Activated CD4-positive, alpha-beta T cell treated with anti-CD3 and anti-CD28 coated beads, Interleukin-2, amount 50 U/mL, for 1 hour (primary cell): ENCODE data around the gene CSF2.

ENCODE experiments used
- DNase-seq: peaks from one replicate; pipeline ENCODE4 v3.0.0-alpha.2; 2020

Gene CSF2

DNA sequence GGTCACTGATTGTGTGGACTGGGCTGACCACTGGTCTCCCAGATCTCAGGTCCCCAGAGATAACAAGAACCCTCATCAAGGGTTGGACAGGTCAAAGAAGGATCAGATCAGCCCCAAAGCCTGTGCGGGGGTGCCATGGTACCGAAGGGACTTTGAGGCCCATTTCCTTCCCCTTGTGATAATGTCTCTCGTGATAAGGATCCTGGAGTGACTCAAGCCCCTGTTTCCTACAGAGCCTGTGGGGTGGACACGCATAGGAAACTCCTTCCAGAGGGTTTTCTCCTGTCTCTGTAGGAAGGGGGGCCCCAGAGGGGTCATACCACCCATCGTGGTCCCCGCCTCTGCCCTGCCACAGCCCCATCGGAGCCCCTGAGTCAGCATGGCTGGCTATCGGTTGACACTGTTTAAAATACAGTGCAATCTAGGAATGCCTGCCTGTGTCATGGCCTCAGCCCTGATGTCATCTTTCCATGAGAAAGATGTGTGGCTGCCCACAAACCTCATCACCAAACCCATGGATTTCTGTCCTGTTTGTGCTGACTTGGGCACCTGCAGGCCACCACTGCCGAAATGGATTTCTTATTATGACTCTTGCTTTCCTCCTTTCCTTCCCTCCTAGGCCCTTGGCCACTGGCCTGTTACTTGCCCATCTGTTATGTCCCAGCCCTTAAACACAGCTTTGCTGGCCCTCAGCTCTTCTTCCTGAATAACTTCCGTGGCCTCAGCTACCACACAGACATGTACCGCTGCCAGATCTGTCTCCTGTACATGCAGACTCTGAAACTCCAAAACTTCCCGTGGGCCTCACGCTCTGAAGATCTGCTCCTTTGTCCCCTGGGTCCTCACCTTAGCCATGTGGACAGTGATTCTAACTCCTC, 2.9 kb upstream of the CSF2 start:
- DNase-seq, result no peak

DNA sequence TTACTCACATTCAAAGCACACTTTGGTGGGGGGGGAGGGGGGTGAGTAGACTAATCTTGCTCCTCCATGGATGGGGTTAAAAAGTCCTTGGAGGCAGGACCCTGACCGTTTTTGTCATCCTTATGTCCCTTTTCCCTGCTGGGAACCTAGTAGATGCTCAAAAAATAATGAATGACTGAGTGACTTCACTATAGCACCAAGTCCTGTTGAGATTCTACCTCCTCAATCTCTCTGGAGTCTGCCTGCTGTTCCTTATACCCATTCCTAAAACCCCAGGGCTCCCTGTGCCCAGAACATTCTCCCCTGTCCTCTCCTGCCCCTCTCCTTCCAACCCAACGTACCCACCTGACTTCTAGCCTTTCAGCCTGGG, 2.3 kb upstream of the CSF2 start:
- DNase-seq, result no peak

DNA sequence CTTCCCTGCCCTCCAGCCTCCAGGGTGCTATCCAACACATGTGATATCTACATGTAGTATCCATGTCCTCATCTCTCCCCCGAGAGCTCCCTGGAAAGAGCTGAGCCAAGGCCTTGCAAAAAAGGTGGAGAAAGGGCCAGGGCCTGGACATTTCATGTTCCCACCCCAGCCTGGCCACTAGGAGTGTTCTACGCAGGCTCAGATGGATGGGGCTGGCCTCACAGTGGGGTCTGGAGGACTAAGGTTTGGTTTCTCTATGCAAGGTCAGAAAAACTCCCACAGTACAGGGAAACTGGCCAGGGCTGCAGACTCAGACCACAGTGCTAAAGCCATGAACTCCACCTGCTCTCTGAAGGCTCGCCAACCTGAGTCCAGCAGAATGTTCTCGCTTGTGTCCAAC, 1.5 kb upstream of the CSF2 start:
- DNase-seq, result no peak

DNA sequence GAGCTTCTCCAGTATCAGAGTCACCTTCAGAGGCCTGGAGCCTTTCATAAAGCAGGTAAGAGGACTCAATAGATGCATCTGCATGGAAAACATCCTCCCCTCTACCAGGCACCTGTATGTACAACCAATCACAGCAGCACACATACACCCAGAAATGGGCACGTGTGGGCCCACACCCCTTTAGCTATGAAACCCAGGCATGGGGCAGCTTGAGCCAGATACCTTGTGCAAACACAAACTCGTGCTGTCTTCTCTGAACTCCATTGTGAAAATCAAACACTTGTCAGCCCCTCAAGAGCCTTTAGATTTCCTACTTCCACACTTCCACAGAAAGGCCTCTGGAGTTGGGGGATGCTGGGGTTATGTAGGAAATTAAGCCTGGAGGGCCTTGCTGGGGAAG, 1.1 kb upstream of the CSF2 start:
- DNase-seq, result no peak

DNA sequence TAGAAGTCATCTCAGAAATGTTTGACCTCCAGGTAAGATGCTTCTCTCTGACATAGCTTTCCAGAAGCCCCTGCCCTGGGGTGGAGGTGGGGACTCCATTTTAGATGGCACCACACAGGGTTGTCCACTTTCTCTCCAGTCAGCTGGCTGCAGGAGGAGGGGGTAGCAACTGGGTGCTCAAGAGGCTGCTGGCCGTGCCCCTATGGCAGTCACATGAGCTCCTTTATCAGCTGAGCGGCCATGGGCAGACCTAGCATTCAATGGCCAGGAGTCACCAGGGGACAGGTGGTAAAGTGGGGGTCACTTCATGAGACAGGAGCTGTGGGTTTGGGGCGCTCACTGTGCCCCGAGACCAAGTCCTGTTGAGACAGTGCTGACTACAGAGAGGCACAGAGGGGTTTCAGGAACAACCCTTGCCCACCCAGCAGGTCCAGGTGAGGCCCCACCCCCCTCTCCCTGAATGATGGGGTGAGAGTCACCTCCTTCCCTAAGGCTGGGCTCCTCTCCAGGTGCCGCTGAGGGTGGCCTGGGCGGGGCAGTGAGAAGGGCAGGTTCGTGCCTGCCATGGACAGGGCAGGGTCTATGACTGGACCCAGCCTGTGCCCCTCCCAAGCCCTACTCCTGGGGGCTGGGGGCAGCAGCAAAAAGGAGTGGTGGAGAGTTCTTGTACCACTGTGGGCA, 642 bp downstream of the CSF2 start:
- no peak for DNase-seq

DNA sequence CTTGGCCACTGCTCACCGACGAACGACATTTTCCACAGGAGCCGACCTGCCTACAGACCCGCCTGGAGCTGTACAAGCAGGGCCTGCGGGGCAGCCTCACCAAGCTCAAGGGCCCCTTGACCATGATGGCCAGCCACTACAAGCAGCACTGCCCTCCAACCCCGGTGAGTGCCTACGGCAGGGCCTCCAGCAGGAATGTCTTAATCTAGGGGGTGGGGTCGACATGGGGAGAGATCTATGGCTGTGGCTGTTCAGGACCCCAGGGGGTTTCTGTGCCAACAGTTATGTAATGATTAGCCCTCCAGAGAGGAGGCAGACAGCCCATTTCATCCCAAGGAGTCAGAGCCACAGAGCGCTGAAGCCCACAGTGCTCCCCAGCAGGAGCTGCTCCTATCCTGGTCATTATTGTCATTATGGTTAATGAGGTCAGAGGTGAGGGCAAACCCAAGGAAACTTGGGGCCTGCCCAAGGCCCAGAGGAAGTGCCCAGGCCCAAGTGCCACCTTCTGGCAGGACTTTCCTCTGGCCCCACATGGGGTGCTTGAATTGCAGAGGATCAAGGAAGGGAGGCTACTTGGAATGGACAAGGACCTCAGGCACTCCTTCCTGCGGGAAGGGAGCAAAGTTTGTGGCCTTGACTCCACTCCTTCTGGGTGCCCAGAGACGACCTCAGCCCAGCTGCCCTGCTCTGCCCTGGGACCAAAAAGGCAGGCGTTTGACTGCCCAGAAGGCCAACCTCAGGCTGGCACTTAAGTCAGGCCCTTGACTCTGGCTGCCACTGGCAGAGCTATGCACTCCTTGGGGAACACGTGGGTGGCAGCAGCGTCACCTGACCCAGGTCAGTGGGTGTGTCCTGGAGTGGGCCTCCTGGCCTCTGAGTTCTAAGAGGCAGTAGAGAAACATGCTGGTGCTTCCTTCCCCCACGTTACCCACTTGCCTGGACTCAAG, 1.5 kb downstream of the CSF2 start:
- no peak for DNase-seq

DNA sequence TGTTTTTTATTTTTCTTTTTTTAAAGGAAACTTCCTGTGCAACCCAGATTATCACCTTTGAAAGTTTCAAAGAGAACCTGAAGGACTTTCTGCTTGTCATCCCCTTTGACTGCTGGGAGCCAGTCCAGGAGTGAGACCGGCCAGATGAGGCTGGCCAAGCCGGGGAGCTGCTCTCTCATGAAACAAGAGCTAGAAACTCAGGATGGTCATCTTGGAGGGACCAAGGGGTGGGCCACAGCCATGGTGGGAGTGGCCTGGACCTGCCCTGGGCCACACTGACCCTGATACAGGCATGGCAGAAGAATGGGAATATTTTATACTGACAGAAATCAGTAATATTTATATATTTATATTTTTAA, 2.1 kb downstream of the CSF2 start:
- DNase-seq, result no peak

DNA sequence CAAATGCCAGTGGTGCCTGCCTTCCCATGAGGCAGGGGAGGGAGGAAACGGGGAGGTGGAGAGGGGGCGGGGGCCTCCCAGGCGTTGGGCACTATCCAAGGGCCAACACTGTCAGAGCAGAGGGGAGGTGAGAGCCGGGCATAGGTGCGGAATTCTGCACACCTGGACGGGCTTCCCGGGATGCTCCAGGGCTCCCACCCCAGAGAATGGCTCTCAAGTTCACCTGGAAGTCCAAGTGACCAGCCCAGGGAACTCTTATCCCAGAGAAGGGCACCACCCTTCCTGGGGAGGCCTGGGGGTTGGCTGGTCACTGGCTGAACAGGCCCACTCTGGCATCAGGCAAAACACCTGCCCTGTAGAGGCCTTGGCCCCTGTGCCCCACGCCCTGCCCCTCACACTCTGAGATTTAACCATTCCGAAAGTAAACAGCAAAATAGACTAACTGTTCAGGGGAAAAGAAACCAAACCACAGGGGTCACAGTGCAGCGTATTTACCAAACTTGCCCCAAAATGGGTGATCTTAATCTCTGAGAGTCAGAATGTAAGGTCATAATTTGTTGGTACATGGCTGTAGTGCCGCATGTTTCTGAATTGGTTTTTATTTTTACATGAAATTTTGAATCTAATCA, 2.7 kb downstream of the CSF2 start:
- DNase-seq, result no peak

DNA sequence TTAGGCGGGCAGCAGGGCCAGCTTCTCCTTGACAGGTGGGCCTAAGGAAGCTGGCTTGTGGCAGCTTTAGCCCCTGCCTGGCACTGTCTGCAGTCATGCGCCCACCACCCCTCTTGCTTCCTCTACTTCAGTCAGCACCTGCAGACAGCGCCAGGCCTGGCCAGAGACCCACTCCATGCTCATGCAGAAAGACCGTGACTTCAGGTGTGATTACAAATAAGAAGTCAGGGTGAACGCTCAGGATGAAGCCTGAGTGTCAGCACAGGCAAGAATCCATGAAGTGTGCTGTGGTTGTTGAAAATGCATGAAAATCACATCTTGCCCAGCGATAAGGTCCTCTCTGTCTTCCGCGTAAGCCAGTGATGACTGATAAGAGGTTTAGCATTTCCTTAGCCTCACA, 3.4 kb downstream of the CSF2 start:
- no peak for DNase-seq

DNA sequence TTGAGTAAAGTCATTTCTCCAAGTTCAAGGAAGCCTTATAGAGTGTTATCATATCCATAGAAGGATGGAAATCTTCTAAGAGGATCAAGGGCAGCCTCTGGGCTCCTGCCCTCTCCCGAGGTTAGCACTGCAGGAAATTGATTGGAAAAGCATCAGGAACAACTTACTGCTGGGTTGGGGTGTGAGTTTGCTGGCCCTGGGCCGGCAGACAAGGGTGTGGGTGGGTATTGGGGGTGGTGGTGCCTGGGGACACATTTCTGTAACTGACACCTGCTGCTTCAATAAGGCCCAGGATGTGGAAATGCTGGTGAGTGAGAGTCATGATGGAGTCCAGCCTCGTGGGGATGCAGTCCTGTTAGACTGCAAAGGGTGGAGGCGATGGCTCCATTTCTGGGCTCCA, 5.5 kb downstream of the CSF2 start:
- DNase-seq, result no peak

DNA sequence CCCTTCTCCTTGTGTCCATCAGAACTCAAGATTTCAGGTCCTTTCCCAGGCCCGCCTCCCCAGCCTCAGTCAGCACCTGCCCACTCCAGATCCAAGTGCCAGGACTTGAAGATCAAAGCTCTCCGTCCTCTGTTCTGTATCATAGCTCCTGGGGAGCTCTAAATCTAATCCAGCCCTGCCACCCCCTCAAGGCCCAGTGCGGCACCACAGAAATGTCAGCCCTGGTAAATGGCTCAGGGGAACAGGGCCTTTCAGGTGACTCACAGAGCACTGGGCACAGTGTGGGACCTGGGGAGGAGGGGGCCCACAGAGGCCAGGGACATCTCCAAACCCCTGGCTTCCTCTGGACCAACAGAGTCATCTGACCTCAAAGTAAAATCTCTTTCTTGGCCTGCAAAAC, 6.0 kb downstream of the CSF2 start:
- no peak for DNase-seq

DNA sequence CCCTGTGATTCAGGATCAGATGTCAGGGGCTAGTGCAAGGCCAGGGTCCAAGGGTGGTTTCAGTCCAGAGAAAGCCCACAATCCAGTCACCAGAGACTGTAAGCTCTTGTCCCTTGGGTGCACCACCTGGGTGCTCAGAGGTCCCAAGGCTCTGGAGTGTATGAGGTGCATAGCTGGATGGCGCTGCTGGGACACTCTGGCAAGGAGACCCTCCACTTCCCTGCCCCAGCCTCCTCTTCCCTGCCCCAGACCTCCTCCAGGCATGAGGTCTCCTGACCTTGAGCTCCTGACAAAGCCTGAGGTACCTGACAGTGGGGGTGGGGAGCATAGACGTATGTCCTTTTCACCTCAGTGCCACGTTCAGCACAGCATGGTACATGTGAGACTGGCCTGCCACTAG, 7.0 kb downstream of the CSF2 start:
- DNase-seq, result no peak

DNA sequence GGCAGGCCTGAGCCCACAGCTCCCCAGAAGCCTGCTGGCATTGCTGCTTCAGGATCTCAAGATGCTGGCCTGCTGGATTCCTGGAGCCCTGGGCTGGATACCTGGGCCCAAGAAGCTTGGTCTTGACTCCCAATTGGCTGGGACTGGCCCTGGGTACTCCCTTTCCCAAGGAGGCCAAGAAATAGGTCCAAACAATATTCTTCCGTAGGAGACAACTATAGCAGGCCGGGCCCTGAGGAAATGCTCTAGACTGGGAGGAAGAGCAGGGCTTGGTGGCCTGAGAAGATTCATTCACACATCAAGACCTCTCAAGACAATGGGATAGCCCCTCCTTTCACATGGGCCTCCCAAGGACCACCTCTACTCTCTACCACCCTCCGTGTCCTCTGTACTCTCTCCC, 7.9 kb downstream of the CSF2 start:
- DNase-seq, result no peak

DNA sequence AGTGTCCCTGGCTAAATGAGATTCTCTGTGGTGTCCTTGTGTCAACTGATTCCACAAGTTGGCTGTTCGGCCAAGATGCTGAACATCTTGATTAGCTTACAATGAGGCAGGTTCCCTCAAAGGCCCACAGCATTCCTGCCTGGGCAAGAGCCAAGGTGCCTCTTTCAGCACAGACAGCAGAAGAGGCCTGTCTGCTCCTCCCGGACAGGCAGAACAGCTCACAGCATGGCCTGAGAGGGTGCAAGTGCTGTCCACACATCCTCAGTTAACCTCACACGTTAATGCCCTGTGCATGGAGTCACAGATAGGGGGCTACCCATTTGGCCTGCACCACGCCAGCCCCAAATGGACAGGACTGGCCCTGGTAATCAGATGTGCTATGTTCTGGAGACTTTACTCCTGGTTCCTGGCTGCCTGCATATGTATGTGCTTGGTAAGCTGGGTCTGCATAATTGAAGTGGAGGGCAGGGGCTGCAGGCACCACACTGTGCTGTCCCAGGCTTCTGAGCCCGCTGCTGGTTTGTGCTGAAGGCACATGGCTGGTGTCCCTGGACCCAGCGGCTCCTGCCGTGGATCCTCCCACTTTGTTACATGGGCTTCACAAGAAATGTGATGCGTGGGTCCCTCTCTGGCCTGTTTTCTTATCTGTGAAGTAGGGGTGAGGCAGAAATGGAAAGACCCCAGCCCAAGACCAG, 8.9 kb downstream of the CSF2 start:
- DNase-seq, result no peak

DNA sequence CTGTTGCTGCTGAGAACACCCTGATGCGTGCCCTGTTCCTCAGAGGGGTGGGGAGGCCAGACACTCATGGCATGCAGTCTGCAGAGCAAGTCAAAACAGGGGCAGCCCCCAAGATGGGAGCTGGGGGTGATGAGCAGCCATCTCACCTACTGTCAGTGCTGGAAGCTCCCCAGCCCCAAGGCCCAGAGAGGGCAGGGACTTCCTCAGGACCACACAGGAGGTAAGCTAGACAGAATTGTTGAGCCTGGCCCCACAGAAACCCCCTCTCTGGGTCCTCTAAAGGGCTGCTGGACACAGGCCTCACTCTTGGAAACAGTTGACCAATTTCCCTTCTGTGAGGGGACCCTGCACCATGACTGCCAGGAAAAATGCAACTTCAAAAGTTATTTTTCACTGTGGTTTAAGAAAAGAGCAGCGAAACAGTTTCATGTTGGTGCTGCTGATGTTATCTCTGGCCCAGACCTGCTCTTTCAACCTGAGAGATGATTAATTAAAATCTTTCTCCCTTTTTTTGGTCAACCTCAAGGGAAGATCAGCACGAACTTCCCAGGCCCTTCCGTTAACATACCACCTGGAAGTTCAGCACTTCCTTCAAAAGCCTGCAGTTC, 9.6 kb downstream of the CSF2 start:
- no peak for DNase-seq

DNA sequence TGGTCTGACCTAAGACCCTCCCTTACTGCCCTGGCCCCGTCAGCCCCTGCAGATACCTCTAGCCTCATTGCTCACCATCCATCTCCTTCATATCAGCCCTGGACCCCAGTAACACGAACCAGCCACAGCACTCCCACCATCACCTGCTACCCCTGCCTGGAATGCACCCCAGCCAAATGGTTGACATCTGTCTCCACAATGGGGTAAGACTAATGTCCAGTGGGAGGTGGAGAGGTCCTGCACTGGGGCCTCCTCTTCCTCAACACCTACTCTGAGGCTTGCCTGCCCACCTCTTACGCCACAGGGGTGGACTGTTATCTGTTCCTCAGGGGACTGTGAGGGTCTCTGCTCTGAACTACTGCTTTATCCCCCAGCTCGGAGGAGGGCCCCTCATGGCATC, 12.1 kb downstream of the CSF2 start:
- no peak for DNase-seq

DNA sequence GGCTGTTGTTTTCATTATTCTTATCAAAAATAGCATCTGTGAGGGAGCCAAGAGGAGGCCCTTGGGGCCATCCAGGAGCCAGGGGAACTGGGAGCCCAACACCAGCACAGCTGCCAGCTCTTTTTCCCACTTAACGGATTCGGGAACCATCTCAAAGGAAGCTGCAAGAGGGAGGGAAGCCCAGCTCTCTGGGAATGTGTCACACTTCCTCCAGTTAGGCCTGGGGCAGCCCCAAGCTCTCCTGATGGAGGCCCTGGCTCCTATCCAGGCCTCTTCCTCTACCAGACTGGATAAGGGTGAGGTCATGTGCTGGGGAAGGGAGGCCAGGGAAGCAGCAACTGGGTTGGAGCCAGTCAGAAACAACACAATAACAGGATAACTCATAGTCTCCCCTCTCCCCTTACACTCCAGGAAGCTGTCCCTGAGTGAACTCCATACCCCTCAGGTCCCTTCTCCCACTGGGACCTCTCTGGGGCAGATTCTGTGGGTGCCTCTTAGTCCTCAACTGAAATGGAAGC, 12.7 kb downstream of the CSF2 start:
- DNase-seq, result no peak

DNA sequence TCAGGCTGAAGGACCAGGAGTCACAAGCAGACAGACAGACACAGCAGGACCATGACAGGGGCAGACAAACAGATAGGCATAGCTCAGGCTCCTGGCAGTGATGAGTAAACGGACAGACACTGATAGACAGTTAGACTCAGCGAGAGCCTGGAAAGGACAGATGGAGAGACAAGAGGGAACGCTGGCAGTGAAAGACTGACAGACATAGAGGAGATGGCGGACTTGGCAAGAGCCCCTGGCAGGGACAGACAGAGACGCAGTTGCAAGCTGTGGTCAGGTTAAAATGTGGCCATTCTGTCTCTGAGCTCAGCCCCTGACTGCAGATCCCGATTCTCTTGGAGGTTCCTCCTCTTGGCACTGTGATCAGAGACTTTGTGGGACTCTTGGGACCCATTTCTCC, 13.6 kb downstream of the CSF2 start:
- no peak for DNase-seq

DNA sequence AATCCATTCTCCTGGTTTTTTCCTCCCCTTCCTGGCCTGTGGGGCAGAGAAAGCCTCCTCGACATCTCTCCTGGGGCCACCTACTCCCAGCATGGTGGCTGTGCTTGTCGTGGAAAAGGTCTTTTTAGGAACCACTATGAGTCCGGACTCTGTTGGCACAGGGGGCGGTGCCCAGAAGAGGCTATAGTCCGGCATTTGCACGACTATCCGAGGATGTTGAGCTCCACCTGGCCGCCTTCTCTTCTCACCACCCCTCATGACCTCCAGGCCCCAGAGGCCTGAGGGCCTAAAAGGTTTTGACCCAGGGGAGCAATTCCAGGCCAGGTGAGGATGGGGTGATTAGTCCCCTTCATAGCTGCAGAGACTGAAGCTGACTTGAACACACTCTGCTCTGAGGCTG, 14.1 kb downstream of the CSF2 start:
- no peak for DNase-seq

DNA sequence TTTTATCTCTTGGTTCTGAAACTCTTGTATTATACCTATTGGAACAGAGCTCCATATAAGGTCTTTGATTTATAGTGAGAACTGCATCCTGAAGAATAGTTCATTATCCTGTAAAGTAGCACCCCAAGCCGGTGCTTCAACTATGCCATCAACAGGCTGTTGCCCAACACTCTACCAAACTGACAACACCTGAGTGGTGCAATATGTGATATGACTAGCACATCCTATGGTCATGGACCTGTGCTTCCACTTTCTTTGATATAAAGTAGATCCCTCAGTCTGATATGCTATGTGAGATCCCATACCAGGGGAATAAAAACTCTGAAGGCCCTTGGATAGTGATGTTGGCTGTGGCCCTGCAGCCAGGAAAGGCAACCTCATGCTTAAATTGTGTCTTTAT, 15.8 kb downstream of the CSF2 start:
- no peak for DNase-seq

DNA sequence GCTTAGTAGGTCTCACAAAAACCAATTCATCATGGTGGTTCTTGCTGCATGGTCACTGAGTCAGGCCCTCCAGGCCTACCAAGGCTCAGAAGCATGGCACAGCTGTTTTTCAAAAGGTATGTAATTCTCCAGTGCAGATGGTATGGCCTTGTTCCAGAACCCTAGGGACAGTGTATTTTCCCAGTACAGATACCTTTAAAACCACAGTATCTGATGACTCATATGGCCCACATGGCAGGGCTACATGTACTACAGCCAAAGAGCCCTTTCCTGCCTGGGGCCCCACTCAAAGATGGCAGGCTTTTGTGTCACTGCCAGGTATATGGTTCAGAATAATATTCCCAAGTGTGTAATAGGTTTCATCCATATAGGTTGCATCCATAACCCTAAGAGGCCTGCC, 16.5 kb downstream of the CSF2 start:
- no peak for DNase-seq

DNA sequence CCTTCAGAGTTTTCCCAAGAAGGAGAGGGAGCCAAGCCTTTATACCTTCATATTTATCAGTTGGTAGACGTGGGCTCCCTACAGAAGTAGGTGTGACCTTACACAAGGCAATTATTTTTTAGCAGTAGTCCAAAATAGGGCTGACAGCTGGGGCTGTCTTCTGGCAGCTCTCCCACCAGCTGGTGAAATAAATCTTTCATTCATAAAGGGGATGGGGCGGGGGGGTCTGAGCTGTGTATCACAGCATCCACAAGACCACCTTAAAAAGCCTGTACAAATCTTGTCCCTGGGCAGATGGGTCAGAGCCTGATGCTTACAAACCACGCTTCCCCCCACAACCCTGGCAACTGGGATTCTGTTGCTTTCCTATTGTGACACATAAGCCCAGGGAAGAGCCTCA, 19.7 kb downstream of the CSF2 start:
- DNase-seq, result no peak
